ENCODE results near the gene L1TD1. TPM values are rescaled to one million over a fixed set of nuclear protein-coding genes. Genes with fewer than 3 reads are reported as not detected.

Gene L1TD1
- total and polyA plus RNA-seq, 2 of the 13 experiments (the other 11 are each of a cell fraction or from before 2014, with no cell fraction given), result not detected

- peak; percentile 59 for TF ChIP-seq RCOR2 (CRISPR knock-in tag; IDR thresholded peaks at IDR 0.05)
- TF ChIP-seq ZSCAN31 (CRISPR knock-in tag; IDR thresholded peaks at IDR 0.05; ENCODE audit: low read depth), result no peak
- TF ChIP-seq ZFY (CRISPR knock-in tag; IDR thresholded peaks at IDR 0.05), result no peak
- TF ChIP-seq EHMT2 (IDR thresholded peaks at IDR 0.05; ENCODE audit: borderline replicate concordance, low read depth, low read length), result no peak
- TF ChIP-seq ZMYM4 (CRISPR knock-in tag; IDR thresholded peaks at IDR 0.05), result peak; percentile 66; the same call in 1 of the 2 replicates
- no peak for TF ChIP-seq NRL (CRISPR knock-in tag; IDR thresholded peaks at IDR 0.05; ENCODE audit: borderline replicate concordance)
- TF ChIP-seq RFX3 (CRISPR knock-in tag; IDR thresholded peaks at IDR 0.05), result no peak
- no peak for TF ChIP-seq ZBTB21 (CRISPR knock-in tag; IDR thresholded peaks at IDR 0.05)
- TF ChIP-seq ZNF235 (CRISPR knock-in tag; IDR thresholded peaks at IDR 0.05; ENCODE audit: borderline replicate concordance), result no peak
- no peak for TF ChIP-seq ZNF33A (CRISPR knock-in tag; IDR thresholded peaks at IDR 0.05; ENCODE audit: borderline replicate concordance)
- TF ChIP-seq SALL1 (CRISPR knock-in tag; IDR thresholded peaks at IDR 0.05), result peak; percentile 85
- TF ChIP-seq FLYWCH1 (CRISPR knock-in tag; IDR thresholded peaks at IDR 0.05), result no peak
- TF ChIP-seq FOXA1 (IDR thresholded peaks at IDR 0.05), result no peak
- TF ChIP-seq FOXA1 (CRISPR knock-in tag; IDR thresholded peaks at IDR 0.05), result no peak
- TF ChIP-seq IKZF1 (IDR thresholded peaks at IDR 0.05), result no peak
- no peak for TF ChIP-seq GABPB1 (CRISPR knock-in tag; IDR thresholded peaks at IDR 0.05)
- TF ChIP-seq, protein P1, sequence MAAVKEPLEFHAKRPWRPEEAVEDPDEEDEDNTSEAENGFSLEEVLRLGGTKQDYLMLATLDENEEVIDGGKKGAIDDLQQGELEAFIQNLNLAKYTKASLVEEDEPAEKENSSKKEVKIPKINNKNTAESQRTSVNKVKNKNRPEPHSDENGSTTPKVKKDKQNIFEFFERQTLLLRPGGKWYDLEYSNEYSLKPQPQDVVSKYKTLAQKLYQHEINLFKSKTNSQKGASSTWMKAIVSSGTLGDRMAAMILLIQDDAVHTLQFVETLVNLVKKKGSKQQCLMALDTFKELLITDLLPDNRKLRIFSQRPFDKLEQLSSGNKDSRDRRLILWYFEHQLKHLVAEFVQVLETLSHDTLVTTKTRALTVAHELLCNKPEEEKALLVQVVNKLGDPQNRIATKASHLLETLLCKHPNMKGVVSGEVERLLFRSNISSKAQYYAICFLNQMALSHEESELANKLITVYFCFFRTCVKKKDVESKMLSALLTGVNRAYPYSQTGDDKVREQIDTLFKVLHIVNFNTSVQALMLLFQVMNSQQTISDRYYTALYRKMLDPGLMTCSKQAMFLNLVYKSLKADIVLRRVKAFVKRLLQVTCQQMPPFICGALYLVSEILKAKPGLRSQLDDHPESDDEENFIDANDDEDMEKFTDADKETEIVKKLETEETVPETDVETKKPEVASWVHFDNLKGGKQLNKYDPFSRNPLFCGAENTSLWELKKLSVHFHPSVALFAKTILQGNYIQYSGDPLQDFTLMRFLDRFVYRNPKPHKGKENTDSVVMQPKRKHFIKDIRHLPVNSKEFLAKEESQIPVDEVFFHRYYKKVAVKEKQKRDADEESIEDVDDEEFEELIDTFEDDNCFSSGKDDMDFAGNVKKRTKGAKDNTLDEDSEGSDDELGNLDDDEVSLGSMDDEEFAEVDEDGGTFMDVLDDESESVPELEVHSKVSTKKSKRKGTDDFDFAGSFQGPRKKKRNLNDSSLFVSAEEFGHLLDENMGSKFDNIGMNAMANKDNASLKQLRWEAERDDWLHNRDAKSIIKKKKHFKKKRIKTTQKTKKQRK (IDR thresholded peaks at IDR 0.05; ENCODE audit: low read length), result no peak
- TF ChIP-seq KDM4B (CRISPR knock-in tag; IDR thresholded peaks at IDR 0.05), result no peak
- no peak for TF ChIP-seq MAFK (conservative IDR thresholded peaks at IDR 0.05 in 1 of 2, IDR thresholded peaks at IDR 0.05 in 1 of 2; ENCODE audit: low read length in 2 of 2)
- TF ChIP-seq CBX2 (IDR thresholded peaks at IDR 0.05; ENCODE audit: low read depth, low read length), result no peak
- TF ChIP-seq CBX2 (CRISPR knock-in tag; IDR thresholded peaks at IDR 0.05; ENCODE audit: low read depth), result no peak
- TF ChIP-seq SRY (CRISPR knock-in tag; IDR thresholded peaks at IDR 0.05), result no peak
- TF ChIP-seq PAXIP1 (CRISPR knock-in tag; conservative IDR thresholded peaks at IDR 0.05), result peak; percentile 75
- TF ChIP-seq TP53 (CRISPR knock-in tag; conservative IDR thresholded peaks at IDR 0.05), result no peak
- TF ChIP-seq SETDB1 (CRISPR knock-in tag; IDR thresholded peaks at IDR 0.05; ENCODE audit: borderline replicate concordance), result no peak
- TF ChIP-seq POGZ (CRISPR knock-in tag; IDR thresholded peaks at IDR 0.05), result peak; percentile 62; the same call in 1 of the 2 replicates
- no peak for TF ChIP-seq SIX4 (CRISPR knock-in tag; IDR thresholded peaks at IDR 0.05)
- no peak for TF ChIP-seq SMARCE1 (IDR thresholded peaks at IDR 0.05; ENCODE audit: borderline replicate concordance)
Measured at GRCh38 chr1:62198781-62199125, 4.1 kb downstream of the L1TD1 start (continued).
